Measurements from ENCODE around the gene FRAT1.

The FRAT1 gene

GRCh38 chr10:97366572-97366971, 47.5 kb downstream of the FRAT1 start:
- Histone ChIP-seq H3K9me3 (ENCODE audit: low read length) (no peaks in the 10 kb centered on the region), H3K27ac (ENCODE audit: low read depth, low read length, poor library complexity, severe bottlenecking) (peak overlapping the region; percentile 82), H3K9ac (ENCODE audit: low read length) (no peak overlapping the region), H3F3A (ENCODE audit: insufficient read depth, low read length) (no peaks in the 10 kb centered on the region), H4K20me1 (ENCODE audit: insufficient read depth, low read length) (no peaks in the 10 kb centered on the region), H3K36me3 (ENCODE audit: insufficient read depth, low read length) (peaks cover 19% of the 10 kb centered on the region; the same call in 1 of the 2 replicates), H3K4me3 (ENCODE audit: low read depth, low read length, poor library complexity, severe bottlenecking) (no peak overlapping the region), H3K27me3 (ENCODE audit: insufficient read depth, low read length) (no peaks in the 10 kb centered on the region), H3K4me2 (ENCODE audit: low read length) (no peak overlapping the region), H3K9me2 (ENCODE audit: low read depth, low read length) (no peaks in the 10 kb centered on the region), H2AFZ (ENCODE audit: low read length) (no peak overlapping the region), H3K4me1 (ENCODE audit: insufficient read depth, low read length, severe bottlenecking) (peaks cover 12% of the 10 kb centered on the region), H3K79me2 (ENCODE audit: insufficient read depth, low read length) (no peaks in the 10 kb centered on the region)
- TF ChIP-seq EZH2 (IDR thresholded peaks at IDR 0.05; ENCODE audit: borderline replicate concordance, low read length) (no peak), CTCF (IDR thresholded peaks at IDR 0.05; ENCODE audit: low read length) (no peak)

DNA sequence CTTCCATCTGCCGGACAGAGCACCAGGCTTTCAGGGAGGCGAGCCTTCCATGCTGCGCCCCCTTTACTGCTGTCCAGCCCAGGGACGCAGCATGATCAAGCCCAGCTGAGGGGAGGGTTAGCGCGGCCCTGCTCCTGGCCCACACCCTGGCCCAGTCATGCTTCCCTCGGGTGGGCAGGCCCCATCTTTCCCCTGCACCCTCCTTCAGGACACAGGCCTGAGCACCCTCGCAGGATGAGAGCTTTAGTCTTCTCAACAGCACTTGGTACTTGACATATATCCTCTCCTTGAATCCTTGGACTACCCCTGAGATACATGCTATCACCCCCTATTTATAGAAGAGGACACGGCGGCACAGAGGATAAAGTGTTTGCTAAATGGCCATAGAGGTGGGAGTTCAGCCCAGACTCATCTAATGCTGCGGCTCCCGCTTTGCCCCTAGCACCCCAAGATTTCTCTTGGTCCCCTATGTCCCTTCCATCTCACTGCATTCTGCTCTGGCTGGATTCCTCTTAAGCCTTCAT, 48.1 kb downstream of the FRAT1 start:
- H3K36me3 ChIP-seq (ENCODE audit: insufficient read depth, low read length): peaks cover 19% of the 10 kb centered on the region; the same call in 1 of the 2 replicates
- H3K9me2 ChIP-seq (ENCODE audit: low read depth, low read length): no peaks in the 10 kb centered on the region
- H3K9me3 ChIP-seq (ENCODE audit: low read length): no peaks in the 10 kb centered on the region
- H3K4me1 ChIP-seq (ENCODE audit: insufficient read depth, low read length, severe bottlenecking): peaks cover 12% of the 10 kb centered on the region
- TF ChIP-seq EZH2 (IDR thresholded peaks at IDR 0.05; ENCODE audit: borderline replicate concordance, low read length) (no peak), CTCF (IDR thresholded peaks at IDR 0.05; ENCODE audit: low read length) (no peak)
- no peak overlapping the region for H3K27ac ChIP-seq (ENCODE audit: low read depth, low read length, poor library complexity, severe bottlenecking)
- H3K27me3 ChIP-seq (ENCODE audit: insufficient read depth, low read length): no peaks in the 10 kb centered on the region
- H3K4me2 ChIP-seq (ENCODE audit: low read length): no peak overlapping the region
- no peaks in the 10 kb centered on the region for H3F3A ChIP-seq (ENCODE audit: insufficient read depth, low read length)
- H3K9ac ChIP-seq (ENCODE audit: low read length): no peak overlapping the region
- H3K79me2 ChIP-seq (ENCODE audit: insufficient read depth, low read length): no peaks in the 10 kb centered on the region
- no peaks in the 10 kb centered on the region for H4K20me1 ChIP-seq (ENCODE audit: insufficient read depth, low read length)
- H2AFZ ChIP-seq (ENCODE audit: low read length): no peak overlapping the region
- H3K4me3 ChIP-seq (ENCODE audit: low read depth, low read length, poor library complexity, severe bottlenecking): no peak overlapping the region
